ENCODE measurements around the gene INO80E. TPM values are rescaled to one million over a fixed set of nuclear protein-coding genes. Genes with fewer than 3 reads are reported as not detected.
"Not testable (repeated sequence)": the region's sequence is repeated elsewhere in the genome, so short reads cannot be mapped to it uniquely, and the experiment has no call there.

INO80E gene, protein sequence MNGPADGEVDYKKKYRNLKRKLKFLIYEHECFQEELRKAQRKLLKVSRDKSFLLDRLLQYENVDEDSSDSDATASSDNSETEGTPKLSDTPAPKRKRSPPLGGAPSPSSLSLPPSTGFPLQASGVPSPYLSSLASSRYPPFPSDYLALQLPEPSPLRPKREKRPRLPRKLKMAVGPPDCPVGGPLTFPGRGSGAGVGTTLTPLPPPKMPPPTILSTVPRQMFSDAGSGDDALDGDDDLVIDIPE
- polyA plus RNA-seq (2013, experiment 1 of 4) = 100 TPM
- 102 TPM for polyA plus RNA-seq (2013, experiment 2 of 4)
- 84.1 TPM for polyA plus RNA-seq (2013, experiment 3 of 4)
- 91.1 TPM for polyA plus RNA-seq (2013, experiment 4 of 4)

DNA sequence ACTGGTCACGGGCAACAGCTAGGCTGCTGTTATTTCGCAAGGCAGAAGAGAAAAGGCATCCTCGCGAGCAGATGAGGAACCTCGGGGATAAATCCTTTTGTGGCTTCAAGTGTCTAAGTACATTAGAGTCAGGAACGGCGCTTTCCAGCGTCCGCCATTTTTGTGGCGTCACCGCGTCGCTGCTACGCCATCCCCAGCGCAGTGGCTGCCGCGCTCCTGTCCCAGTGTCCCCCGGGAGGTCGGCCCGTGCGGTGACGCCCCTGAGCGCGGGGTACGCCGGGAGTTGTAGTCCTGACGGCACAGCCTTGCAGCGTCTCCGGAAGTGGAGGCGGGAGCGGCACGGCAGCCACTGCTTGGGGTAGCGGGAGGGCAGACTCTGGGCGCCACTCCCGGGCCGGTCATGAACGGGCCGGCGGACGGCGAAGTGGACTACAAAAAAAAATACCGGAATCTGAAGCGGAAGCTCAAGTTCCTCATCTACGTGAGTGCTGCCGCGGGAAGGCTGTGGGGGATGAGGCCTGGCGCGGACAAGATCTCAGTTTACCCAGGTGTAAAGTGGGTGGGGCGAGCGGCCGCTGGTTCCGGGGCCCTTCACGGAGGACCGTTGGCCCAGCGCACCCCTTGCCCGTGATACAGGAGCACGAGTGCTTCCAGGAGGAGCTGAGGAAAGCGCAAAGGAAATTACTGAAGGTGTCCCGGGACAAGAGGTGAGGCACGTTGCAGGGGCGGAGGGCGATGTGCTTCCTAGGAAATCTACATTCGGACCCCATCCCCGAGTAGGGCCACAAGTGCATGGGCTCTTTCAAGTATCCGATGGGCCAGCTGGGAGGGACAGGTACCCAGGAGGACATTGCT is at the start of gene INO80E:
TSS of gene INO80E (plus strand) at position 331 of the 855 bp plus-strand sequence. CDS start at position 401, 70 bp downstream.
- peaks cover 12% of the 10 kb centered on the region for H3K4me1 ChIP-seq (ENCODE audit: control insufficient read depth, insufficient read depth, low read length)
- peak within 1 kb of the TSS; percentile 90 for H3K4me3 ChIP-seq (ENCODE audit: insufficient read depth, low read depth, low read length)
- 0 to 1% methylated on average over 65 of the region's 65 CpGs for WGBS, 2 experiments
- H3K36me3 ChIP-seq (ENCODE audit: control insufficient read depth, insufficient read depth, low read length) = peaks cover 11% of the 10 kb centered on the region
- H3K27me3 ChIP-seq (ENCODE audit: control insufficient read depth, insufficient read depth, low read length, poor library complexity, severe bottlenecking) = no peaks in the 10 kb centered on the region
- no peaks in the 10 kb centered on the region for H3K9me3 ChIP-seq (ENCODE audit: control insufficient read depth, low read length)
- H3K27ac ChIP-seq (ENCODE audit: insufficient read depth, low read depth, low read length, poor library complexity, severe bottlenecking) = peak within 1 kb of the TSS; percentile 44

DNA sequence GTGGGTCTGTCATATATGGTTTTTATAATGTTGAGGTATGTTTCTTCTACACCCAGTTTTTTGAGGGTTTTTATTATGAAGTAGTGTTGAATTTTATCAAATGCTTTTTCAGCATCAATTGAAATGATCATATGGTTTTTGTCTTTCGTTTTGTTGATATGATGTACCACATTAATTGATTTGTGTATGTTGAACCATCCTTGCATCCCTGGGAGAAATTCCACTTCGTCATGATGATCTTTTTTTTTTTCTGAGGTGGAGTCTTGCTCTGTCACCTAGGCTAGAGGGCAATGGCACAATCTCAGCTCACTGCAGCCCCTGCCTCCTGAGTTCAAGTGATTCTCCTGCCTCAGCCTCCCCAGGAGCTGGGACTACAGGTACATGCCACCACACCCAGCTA is 48.1 kb upstream of the INO80E start:
- WGBS, 2 experiments = 85 to 87% methylated on average over 2 of the region's 2 CpGs
- no peak overlapping the region for H3K4me3 ChIP-seq (ENCODE audit: insufficient read depth, low read depth, low read length)
- no peak overlapping the region for H3K27ac ChIP-seq (ENCODE audit: insufficient read depth, low read depth, low read length, poor library complexity, severe bottlenecking)
- H3K27me3 ChIP-seq (ENCODE audit: control insufficient read depth, insufficient read depth, low read length, poor library complexity, severe bottlenecking) = no peaks in the 10 kb centered on the region
- H3K4me1 ChIP-seq (ENCODE audit: control insufficient read depth, insufficient read depth, low read length) = no peaks in the 10 kb centered on the region
- H3K9me3 ChIP-seq (ENCODE audit: control insufficient read depth, low read length) = no peaks in the 10 kb centered on the region
- H3K36me3 ChIP-seq (ENCODE audit: control insufficient read depth, insufficient read depth, low read length) = no peaks in the 10 kb centered on the region

DNA sequence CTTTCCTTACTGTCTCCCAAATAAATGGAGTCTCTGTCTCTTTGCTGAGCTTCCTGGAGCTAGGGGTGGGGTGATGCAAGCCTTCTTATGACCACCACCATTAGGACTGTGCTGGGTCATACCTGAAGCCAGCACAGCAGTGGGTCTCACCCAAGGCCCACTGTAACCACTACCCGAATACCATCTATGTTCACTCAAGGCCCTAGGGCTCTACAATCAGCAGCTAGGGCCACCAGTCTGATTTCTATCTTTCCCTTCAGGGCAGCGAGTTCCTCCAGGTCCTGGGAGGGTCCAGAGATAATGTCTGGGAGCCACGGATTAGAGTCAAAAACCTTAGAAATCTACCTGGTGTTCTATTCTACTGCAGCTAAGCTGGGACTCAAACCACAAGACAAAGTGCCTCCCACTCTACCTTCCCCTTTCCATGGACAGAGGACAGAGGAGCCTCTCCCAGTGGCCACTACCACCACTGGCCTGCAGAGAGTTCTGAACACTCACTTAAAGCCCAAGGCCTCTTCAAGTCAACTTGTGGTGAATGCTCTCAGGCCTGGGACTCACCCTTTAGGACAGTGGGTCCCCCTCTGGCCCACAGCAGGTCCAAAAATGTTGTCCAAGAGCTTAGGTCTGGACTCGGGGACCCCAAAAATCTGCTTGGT is 45.1 kb upstream of the INO80E start:
- H3K9me3 ChIP-seq (ENCODE audit: control insufficient read depth, low read length) = no peaks in the 10 kb centered on the region
- no peaks in the 10 kb centered on the region for H3K4me1 ChIP-seq (ENCODE audit: control insufficient read depth, insufficient read depth, low read length)
- no peak overlapping the region for H3K4me3 ChIP-seq (ENCODE audit: insufficient read depth, low read depth, low read length)
- WGBS, 2 experiments = 91 to 92% methylated on average over 4 of the region's 4 CpGs
- H3K36me3 ChIP-seq (ENCODE audit: control insufficient read depth, insufficient read depth, low read length) = no peaks in the 10 kb centered on the region
- H3K27me3 ChIP-seq (ENCODE audit: control insufficient read depth, insufficient read depth, low read length, poor library complexity, severe bottlenecking) = no peaks in the 10 kb centered on the region
- no peak overlapping the region for H3K27ac ChIP-seq (ENCODE audit: insufficient read depth, low read depth, low read length, poor library complexity, severe bottlenecking)

DNA sequence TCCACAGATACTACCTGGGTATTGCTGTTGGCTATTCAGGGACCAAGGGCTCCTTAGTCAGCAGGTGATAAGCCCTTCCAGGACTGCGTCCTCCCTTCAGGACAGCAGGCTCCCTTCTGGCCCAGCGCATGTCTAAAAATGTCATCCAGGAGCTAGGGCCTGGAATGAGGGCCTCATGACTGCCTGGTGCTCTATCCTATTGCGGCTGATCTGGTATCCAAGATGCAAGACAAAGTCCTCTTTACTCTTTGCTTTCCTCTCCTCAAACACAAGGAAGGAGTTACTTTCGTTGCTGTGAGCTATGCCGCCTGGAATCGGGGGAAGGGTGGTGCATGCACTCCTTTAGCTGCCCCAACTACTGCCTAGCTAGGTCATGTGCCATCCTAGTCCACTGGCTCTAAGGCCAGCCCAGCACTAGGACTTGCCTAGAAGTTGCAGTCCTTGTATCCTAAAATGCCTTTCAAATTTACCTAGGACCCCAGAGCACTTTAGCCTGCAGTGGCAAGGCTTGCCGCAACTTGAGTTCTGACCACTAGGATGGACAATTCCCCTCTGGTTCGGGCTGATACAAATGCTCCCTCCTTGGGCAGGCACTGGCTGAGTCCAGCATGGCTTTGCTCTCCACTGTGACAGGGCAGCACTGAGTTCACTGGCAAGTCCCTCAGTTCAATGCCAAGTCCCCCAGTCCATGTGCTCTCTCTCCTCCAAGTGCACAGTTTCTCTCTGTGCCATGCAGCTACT is 44.2 kb upstream of the INO80E start:
- Histone ChIP-seq H3K36me3 (ENCODE audit: control insufficient read depth, insufficient read depth, low read length) (no peaks in the 10 kb centered on the region), H3K4me3 (ENCODE audit: insufficient read depth, low read depth, low read length) (no peak overlapping the region), H3K9me3 (ENCODE audit: control insufficient read depth, low read length) (no peaks in the 10 kb centered on the region), H3K4me1 (ENCODE audit: control insufficient read depth, insufficient read depth, low read length) (no peaks in the 10 kb centered on the region), H3K27me3 (ENCODE audit: control insufficient read depth, insufficient read depth, low read length, poor library complexity, severe bottlenecking) (no peaks in the 10 kb centered on the region), H3K27ac (ENCODE audit: insufficient read depth, low read depth, low read length, poor library complexity, severe bottlenecking) (no peak overlapping the region)
- 86 to 88% methylated on average over 8 of the region's 8 CpGs for WGBS, 2 experiments

DNA sequence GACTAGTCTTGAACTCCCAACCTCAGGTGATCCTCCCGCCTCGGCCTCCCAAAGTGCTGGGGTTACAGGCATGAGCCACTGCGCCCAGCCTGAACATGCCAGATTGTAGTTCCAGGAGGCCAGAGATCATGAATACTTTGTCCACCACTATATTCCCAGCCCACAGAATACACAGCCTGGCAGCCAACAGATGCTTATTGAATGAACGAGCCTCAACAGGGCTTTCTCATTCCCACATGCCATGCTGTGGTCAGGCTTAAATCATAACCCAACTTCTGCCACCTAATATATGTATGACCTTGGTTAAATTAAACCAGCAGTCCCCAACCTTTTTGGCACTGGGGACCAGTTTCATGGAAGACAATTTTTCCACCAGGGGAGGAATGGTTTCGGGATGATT is 37.3 kb upstream of the INO80E start:
- H3K36me3 ChIP-seq (ENCODE audit: control insufficient read depth, insufficient read depth, low read length) = no peaks in the 10 kb centered on the region
- no peaks in the 10 kb centered on the region for H3K27me3 ChIP-seq (ENCODE audit: control insufficient read depth, insufficient read depth, low read length, poor library complexity, severe bottlenecking)
- 93% methylated on average over 4 of the region's 5 CpGs for WGBS, 2 experiments
- no peaks in the 10 kb centered on the region for H3K9me3 ChIP-seq (ENCODE audit: control insufficient read depth, low read length)
- H3K4me1 ChIP-seq (ENCODE audit: control insufficient read depth, insufficient read depth, low read length) = no peaks in the 10 kb centered on the region
- no peak overlapping the region for H3K4me3 ChIP-seq (ENCODE audit: insufficient read depth, low read depth, low read length)
- H3K27ac ChIP-seq (ENCODE audit: insufficient read depth, low read depth, low read length, poor library complexity, severe bottlenecking) = no peak overlapping the region

DNA sequence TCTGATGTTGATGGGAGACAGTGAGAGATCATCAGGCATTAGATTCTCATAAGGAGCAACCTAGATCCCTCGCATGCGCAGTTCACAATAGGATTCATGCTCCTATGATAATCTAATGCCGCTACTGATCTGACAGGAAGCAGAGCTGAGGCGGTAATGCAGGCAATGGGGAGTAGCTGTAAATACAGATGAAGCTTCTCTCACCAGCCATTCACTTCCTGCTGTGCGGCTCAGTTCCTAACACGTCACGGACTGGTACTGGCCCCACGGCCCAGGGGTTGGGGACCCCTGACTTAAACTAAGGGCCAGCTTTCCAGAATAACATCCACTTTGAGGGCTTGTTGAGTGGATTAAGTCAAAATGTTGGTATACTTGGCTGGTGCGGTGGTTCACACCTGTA is 36.7 kb upstream of the INO80E start:
- H3K9me3 ChIP-seq (ENCODE audit: control insufficient read depth, low read length) = no peaks in the 10 kb centered on the region
- H3K27me3 ChIP-seq (ENCODE audit: control insufficient read depth, insufficient read depth, low read length, poor library complexity, severe bottlenecking) = no peaks in the 10 kb centered on the region
- H3K4me3 ChIP-seq (ENCODE audit: insufficient read depth, low read depth, low read length) = no peak overlapping the region
- no peaks in the 10 kb centered on the region for H3K4me1 ChIP-seq (ENCODE audit: control insufficient read depth, insufficient read depth, low read length)
- no peak overlapping the region for H3K27ac ChIP-seq (ENCODE audit: insufficient read depth, low read depth, low read length, poor library complexity, severe bottlenecking)
- WGBS, 2 experiments = 89% methylated on average over 9 of the region's 9 CpGs
- H3K36me3 ChIP-seq (ENCODE audit: control insufficient read depth, insufficient read depth, low read length) = no peaks in the 10 kb centered on the region

DNA sequence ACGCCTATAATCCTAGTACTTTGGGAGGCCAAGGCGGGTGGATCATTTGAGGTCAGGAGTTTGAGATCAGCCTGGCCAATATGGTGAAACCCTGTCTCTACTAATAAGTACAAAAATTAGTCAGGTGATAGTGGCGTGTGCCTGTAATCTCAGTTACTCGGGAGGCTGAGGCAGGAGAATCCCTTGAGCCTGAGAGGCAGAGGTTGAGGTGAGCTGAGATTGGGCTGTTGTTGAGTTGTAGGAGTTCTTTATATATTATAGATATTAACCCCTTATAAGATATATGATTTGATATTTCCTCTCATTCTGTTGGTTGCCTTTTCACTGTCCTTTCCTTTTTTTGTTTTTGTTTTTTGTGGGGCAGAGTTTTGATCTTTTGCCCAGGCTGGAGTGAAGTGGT is 36.2 kb upstream of the INO80E start:
- not testable (repeated sequence) for H3K27ac ChIP-seq (ENCODE audit: insufficient read depth, low read depth, low read length, poor library complexity, severe bottlenecking); H3K27me3 ChIP-seq (ENCODE audit: control insufficient read depth, insufficient read depth, low read length, poor library complexity, severe bottlenecking); H3K36me3 ChIP-seq (ENCODE audit: control insufficient read depth, insufficient read depth, low read length); H3K9me3 ChIP-seq (ENCODE audit: control insufficient read depth, low read length); H3K4me3 ChIP-seq (ENCODE audit: insufficient read depth, low read depth, low read length); H3K4me1 ChIP-seq (ENCODE audit: control insufficient read depth, insufficient read depth, low read length)
- 92 to 96% methylated on average over 4 of the region's 4 CpGs for WGBS, 2 experiments

DNA sequence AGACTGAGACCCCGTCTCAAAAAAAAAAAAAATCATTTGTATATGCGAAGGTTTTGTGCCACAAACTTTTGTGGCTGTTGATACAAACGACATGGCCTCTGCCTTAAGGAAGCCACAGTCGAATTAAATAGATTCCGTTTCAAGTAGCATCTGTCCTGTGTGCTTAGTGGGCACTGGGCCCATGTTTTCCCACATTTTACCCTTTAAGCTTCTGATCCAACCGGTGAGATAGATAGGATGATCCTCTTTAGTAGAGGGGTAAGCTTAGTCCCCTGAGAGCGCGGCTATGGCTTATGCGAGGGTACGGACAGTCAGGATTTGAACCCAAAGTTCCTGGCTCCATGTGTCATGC is 34.9 kb upstream of the INO80E start:
- H3K27ac ChIP-seq (ENCODE audit: insufficient read depth, low read depth, low read length, poor library complexity, severe bottlenecking) = no peak overlapping the region
- 85 to 87% methylated on average over 10 of the region's 10 CpGs for WGBS, 2 experiments
- H3K9me3 ChIP-seq (ENCODE audit: control insufficient read depth, low read length) = no peaks in the 10 kb centered on the region
- peak overlapping the region; percentile 58 for H3K4me3 ChIP-seq (ENCODE audit: insufficient read depth, low read depth, low read length)
- no peaks in the 10 kb centered on the region for H3K27me3 ChIP-seq (ENCODE audit: control insufficient read depth, insufficient read depth, low read length, poor library complexity, severe bottlenecking)
- no peaks in the 10 kb centered on the region for H3K4me1 ChIP-seq (ENCODE audit: control insufficient read depth, insufficient read depth, low read length)
- H3K36me3 ChIP-seq (ENCODE audit: control insufficient read depth, insufficient read depth, low read length) = no peaks in the 10 kb centered on the region

DNA sequence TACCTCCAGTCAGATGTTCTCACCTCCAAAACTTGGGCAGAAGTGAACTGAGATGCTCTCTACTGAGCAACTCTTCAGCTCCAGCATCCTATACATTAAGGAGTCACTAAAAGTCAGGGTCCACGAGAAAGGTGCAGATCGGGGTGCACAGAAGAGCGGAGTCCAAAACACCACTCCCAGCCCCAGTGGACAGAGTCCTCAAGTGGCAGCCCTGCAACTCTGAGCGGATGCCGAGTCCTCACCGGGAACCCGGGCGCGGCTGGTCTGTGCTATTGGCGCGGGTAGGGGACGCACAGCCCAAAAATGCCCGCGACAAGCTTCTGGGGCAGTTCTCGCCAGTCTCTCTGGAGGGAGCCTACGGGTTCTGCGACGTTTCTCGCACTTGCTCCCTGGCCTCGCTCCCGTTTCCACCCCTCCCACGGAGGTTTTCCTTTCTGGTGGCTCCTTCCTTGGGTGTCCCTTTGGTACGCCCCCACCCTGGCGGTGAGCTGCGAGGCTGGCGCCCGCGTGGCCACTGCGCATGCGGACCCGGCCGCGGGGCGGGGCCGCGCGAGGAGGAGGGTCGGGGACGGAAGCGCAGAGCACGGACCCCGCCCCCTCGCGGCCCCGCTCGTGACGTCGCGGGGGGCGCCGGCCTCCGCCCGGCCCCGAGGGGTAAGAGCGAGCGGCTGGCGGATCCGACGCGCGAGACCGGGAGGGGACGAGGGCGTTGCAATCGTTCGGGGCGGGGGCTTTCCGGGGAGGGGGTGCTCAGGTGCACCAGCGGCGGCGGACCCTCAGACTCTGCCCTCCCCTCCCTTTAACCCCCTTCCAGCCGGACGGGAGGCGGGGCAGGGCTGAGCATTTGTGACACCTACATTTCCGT is 34.3 kb upstream of the INO80E start, which contains the start of gene TMEM219:
TSS of gene TMEM219 (plus strand) at position 601 of the 865 bp plus-strand sequence. CDS start 1,065 bp downstream, outside the sequence.
- no peaks in the 10 kb centered on the region for H3K9me3 ChIP-seq (ENCODE audit: control insufficient read depth, low read length)
- H3K27ac ChIP-seq (ENCODE audit: insufficient read depth, low read depth, low read length, poor library complexity, severe bottlenecking) = peak within 1 kb of the TSS; percentile 2
- WGBS, 2 experiments = 1% methylated on average over 75 of the region's 75 CpGs
- H3K4me1 ChIP-seq (ENCODE audit: control insufficient read depth, insufficient read depth, low read length) = no peaks in the 10 kb centered on the region
- no peaks in the 10 kb centered on the region for H3K36me3 ChIP-seq (ENCODE audit: control insufficient read depth, insufficient read depth, low read length)
- H3K4me3 ChIP-seq (ENCODE audit: insufficient read depth, low read depth, low read length) = peak within 1 kb of the TSS; percentile 58
- H3K27me3 ChIP-seq (ENCODE audit: control insufficient read depth, insufficient read depth, low read length, poor library complexity, severe bottlenecking) = no peaks in the 10 kb centered on the region
